BLaER1 (cell line): ENCODE data around the gene ADRA1B.

Experiments used
- H3K27ac ChIP-seq: shearing (Covaris generic); formaldehyde crosslinking; 2 replicates; pipeline ENCODE4 v1.8.1; 2022
- H3K27me3 ChIP-seq: shearing (Covaris generic); formaldehyde crosslinking; 2 replicates; pipeline ENCODE4 v1.8.1; 2022
- H3K36me3 ChIP-seq: shearing (Covaris generic); formaldehyde crosslinking; 2 replicates; pipeline ENCODE4 v1.8.1; 2022
- H3K4me1 ChIP-seq: shearing (Covaris generic); formaldehyde crosslinking; 2 replicates; pipeline ENCODE4 v1.8.1; 2022
- H3K4me2 ChIP-seq: shearing (Covaris generic); formaldehyde crosslinking; 2 replicates; pipeline ENCODE4 v1.8.1; 2022
- H3K4me3 ChIP-seq: shearing (Covaris generic); formaldehyde crosslinking; 2 replicates; pipeline ENCODE4 v1.8.1; 2022
- H3K9ac ChIP-seq: shearing (Covaris generic); formaldehyde crosslinking; 2 replicates; pipeline ENCODE4 v1.8.1; 2022
- H3K9me3 ChIP-seq: shearing (Covaris generic); formaldehyde crosslinking; 2 replicates; pipeline ENCODE4 v1.8.1; 2022
- H4K20me1 ChIP-seq: shearing (Covaris generic); formaldehyde crosslinking; 2 replicates; pipeline ENCODE4 v1.8.1; 2022
- Cebpa-rat ChIP-seq: shearing (Covaris generic); IDR thresholded peaks from 2 replicates; pipeline ENCODE4 v1.8.1; 2022

The ADRA1B gene

DNA sequence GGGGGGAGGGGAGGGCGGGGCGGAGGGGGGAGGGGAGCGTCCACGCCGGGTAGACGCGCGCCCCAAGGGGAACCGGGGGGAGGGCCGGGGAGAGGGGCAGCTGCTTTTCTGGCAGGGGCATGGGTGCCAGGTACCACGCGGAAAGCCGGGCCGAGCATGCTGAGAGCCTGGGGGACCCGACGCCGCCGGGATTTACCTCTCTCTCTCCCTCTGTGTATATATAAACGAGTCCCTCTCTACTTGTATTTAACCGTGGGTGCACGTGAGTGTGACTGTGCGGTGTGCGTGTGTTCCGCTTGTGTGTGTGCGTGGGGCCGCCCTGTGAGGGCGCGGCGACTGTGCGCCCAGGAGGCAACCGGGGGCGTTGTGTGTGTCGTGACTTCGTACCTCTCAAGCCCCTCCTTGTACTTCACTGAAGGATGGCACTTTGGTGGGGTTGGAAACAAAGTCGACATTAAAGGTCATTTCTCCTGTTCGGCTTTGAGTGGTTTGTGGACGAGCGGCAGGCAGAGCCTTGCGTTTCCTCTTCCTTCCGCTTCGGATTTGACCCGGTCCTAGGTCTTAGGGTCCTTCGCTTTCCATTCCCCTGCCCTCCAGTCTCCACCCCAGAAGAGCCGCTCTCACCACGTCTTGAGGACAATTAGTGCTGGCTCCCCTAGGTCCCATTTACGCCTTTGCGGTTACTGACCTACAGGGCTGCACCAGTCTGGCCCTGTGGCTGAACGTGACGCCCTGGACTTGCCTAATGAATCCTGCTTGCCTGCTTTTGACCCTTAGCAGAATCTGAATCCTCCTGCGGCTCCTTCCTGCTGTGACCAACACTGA is 56.5 kb downstream of the ADRA1B start:
- Histone ChIP-seq H3K4me1 (no peaks in the 10 kb centered on the region), H3K9ac (no peak overlapping the region), H3K27ac (no peak overlapping the region), H3K4me3 (no peak overlapping the region; the same call in 1 of the 2 replicates), H3K27me3 (peaks cover 51% of the 10 kb centered on the region), H3K4me2 (no peak overlapping the region; the same call in 1 of the 2 replicates), H4K20me1 (no peaks in the 10 kb centered on the region; the same call in 1 of the 2 replicates), H3K36me3 (no peaks in the 10 kb centered on the region), H3K9me3 (peaks cover 15% of the 10 kb centered on the region)
- no peak for TF ChIP-seq Cebpa-rat

DNA sequence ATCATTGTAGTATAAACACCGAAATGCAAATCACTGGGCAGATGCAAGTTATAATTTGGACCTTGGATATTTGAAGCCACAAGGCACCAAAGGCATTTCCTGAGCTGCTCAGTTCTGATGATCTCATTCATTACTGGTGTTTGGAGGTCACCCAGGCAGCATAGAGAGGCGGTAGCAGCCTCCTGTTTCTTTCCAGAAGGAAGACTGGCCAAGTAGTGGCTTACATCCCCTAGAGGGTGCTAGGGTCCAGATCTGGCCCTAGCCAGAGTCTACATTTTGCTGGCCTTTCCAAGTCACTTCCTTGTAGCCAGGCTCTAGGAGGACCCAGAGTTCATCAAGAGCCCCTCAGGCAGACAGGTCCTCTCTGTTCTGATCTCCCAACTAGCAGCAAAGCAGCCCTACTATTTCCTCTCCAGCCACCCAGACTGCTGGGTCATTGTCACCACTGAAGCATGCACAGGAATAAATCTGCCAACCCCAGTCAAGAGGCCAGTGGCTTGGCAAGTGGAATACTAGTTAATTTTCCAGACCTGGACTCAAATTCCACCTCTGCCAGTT is 59.3 kb downstream of the ADRA1B start:
- H3K36me3 ChIP-seq, result no peaks in the 10 kb centered on the region
- peaks cover 45% of the 10 kb centered on the region for H3K27me3 ChIP-seq
- no peak overlapping the region for H3K4me3 ChIP-seq
- H3K4me2 ChIP-seq, result no peak overlapping the region
- no peaks in the 10 kb centered on the region for H3K4me1 ChIP-seq
- no peak overlapping the region for H3K9ac ChIP-seq
- H4K20me1 ChIP-seq, result no peaks in the 10 kb centered on the region; the same call in 1 of the 2 replicates
- H3K9me3 ChIP-seq, result peaks cover 15% of the 10 kb centered on the region
- no peak for TF ChIP-seq Cebpa-rat
- no peak overlapping the region for H3K27ac ChIP-seq

DNA sequence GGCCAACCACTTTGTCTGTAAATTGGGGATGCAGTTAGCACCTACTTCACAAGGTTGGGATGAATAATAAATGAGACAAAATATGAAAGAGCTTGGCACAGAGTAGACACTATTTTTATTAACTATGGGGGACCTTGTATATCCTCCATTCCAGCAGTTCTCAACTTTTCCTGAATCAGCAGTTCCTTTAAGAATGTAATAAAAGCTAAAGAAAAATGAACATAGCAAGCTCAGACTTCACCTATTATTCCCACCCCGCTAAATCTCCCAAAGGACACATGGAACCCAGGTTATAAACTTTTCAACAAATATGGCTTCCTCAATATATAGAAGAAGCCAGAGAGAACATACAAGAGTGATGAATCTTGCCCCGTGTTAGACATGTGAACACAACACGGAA is 60.6 kb downstream of the ADRA1B start:
- H3K4me3 ChIP-seq, result no peak overlapping the region
- H3K9ac ChIP-seq, result no peak overlapping the region
- H3K27me3 ChIP-seq, result peaks cover 31% of the 10 kb centered on the region
- no peak for TF ChIP-seq Cebpa-rat
- peaks cover 14% of the 10 kb centered on the region for H3K9me3 ChIP-seq
- no peak overlapping the region for H3K27ac ChIP-seq
- H3K4me2 ChIP-seq, result no peak overlapping the region
- H3K36me3 ChIP-seq, result no peaks in the 10 kb centered on the region
- no peaks in the 10 kb centered on the region for H4K20me1 ChIP-seq
- H3K4me1 ChIP-seq, result no peaks in the 10 kb centered on the region

DNA sequence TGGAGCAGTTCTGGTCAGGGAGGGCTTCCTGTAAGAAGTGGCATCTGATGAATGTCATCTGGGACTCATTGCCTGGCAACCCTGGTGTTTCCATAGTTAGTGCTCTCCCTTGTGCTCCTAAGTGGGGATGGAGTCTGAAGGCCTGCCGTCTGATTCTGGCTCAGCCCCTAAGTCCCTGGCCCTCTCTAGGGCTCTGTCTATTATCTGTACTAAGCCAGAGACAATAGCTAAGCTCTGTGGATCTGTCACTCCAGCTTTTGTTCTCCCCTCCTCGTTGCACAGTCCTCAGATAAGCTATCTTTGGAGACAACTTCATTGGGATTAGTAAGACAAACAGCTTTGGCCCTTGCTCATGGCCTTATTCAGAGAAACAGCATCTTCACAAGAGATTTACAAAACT is 62.1 kb downstream of the ADRA1B start:
- TF ChIP-seq Cebpa-rat, result no peak
- peaks cover 7% of the 10 kb centered on the region for H3K9me3 ChIP-seq
- H3K4me2 ChIP-seq, result no peak overlapping the region
- H3K27me3 ChIP-seq, result peaks cover 17% of the 10 kb centered on the region
- no peak overlapping the region for H3K9ac ChIP-seq
- H3K27ac ChIP-seq, result no peak overlapping the region
- H4K20me1 ChIP-seq, result no peaks in the 10 kb centered on the region
- H3K4me3 ChIP-seq, result no peak overlapping the region
- H3K4me1 ChIP-seq, result no peaks in the 10 kb centered on the region
- H3K36me3 ChIP-seq, result no peaks in the 10 kb centered on the region

DNA sequence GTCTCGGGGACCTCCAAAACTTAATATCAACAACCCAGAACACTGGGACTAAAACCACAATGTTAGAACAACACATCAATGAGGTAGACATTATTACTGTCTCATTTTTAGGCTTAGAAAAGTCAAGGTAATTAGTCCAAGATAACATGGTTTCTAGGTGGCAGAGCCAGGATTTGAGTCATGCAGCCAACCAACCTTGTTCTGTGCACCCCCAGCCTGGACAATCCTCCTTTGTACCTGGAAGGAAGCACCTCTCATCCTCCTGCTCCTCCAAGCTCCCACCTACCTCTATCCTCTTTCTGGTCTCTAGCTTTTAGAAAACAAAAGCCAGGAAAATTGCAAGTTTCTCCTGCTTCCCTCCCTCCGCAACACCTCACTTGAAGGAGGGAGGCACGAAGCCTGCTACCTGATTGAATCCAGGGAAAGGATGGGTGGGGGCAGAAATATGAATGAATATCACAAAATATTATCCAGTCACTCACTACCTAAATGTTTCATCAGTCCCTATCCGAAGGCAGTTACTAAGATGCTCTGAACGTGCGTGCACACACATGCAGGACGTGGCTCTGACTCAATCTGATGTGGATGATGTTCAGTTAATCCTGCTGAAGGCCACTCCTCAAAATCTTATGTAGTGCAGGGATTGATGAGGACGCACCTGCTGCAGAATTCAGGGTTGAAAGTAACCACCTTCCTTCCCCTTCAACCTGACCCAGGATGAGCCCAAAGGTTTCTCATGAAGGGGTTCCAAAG is 66.3 kb downstream of the ADRA1B start:
- H3K4me1 ChIP-seq, result peaks cover 9% of the 10 kb centered on the region
- H3K9ac ChIP-seq, result no peak overlapping the region
- no peaks in the 10 kb centered on the region for H3K36me3 ChIP-seq
- H3K9me3 ChIP-seq, result no peaks in the 10 kb centered on the region
- H3K27me3 ChIP-seq, result peaks cover 20% of the 10 kb centered on the region
- no peak overlapping the region for H3K4me2 ChIP-seq
- H4K20me1 ChIP-seq, result no peaks in the 10 kb centered on the region
- H3K4me3 ChIP-seq, result no peak overlapping the region
- no peak overlapping the region for H3K27ac ChIP-seq
- no peak for TF ChIP-seq Cebpa-rat

DNA sequence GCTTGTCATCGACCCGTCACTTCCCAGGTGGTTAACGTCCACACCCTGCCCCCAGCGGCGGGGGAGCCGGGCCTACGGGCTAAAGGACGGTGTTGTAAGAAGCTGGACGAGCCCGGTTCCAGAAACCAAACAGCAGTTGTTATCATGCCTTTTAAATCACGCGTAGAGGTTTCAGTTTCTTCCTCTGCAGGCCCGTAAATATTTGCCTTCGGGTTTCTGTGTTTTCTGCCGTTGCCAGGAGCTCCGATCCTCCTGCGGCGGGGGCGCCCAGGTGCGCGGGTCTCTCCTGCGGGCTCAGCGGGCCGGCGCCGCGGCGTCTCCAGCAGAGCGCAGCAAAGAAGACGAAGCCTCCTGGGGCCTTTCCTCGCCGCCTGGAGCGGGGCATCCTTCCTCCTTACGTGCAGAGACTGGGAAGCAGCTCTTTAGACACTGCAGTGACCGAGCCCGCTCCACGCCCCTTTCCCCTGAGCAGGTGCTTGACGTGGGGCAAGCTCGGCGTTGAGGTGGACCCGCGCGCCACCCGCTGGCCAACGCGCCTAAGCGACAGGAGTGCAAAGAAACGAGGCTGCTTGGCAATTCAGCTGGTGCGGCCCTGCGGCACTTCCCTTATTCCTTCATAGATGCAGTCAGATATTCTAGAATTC is 70.9 kb downstream of the ADRA1B start:
- no peak overlapping the region for H3K9ac ChIP-seq
- H3K4me1 ChIP-seq, result peaks cover 18% of the 10 kb centered on the region

DNA sequence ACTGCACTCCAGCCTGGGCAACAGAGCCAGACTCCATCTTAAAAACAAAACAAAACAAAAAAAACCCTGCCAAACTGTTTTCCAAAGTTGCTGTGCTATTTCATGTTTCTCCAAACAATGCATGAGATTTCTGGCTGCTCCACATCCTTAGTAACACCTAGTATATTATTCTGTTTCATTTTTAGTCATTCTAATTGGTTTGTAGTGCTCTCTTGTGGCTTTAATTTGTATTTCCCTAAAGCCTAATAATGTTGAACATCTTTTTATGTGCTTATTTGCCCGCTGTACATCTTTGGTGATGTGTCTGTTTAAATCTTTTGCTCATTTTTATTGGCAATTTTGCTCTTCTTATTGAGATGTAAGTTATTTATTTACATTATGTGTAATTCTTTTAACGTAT is 74.2 kb downstream of the ADRA1B start:
- Histone ChIP-seq H3K9me3 (peaks cover 15% of the 10 kb centered on the region), H3K27me3 (peaks cover 29% of the 10 kb centered on the region), H3K4me1 (peaks cover 18% of the 10 kb centered on the region), H3K4me2 (no peak overlapping the region), H4K20me1 (no peaks in the 10 kb centered on the region), H3K9ac (no peak overlapping the region), H3K36me3 (no peaks in the 10 kb centered on the region), H3K4me3 (no peak overlapping the region), H3K27ac (no peak overlapping the region)
- no peak for TF ChIP-seq Cebpa-rat

More for the DNA sequence above, 70.9 kb downstream of the ADRA1B start:
- no peaks in the 10 kb centered on the region for H4K20me1 ChIP-seq
- H3K27me3 ChIP-seq, result peaks cover 29% of the 10 kb centered on the region
- H3K27ac ChIP-seq, result no peak overlapping the region
- TF ChIP-seq Cebpa-rat, result no peak
- H3K4me2 ChIP-seq, result peak overlapping the region; percentile 86
- no peaks in the 10 kb centered on the region for H3K36me3 ChIP-seq
- H3K4me3 ChIP-seq, result peak overlapping the region; percentile 56
- H3K9me3 ChIP-seq, result no peaks in the 10 kb centered on the region

DNA sequence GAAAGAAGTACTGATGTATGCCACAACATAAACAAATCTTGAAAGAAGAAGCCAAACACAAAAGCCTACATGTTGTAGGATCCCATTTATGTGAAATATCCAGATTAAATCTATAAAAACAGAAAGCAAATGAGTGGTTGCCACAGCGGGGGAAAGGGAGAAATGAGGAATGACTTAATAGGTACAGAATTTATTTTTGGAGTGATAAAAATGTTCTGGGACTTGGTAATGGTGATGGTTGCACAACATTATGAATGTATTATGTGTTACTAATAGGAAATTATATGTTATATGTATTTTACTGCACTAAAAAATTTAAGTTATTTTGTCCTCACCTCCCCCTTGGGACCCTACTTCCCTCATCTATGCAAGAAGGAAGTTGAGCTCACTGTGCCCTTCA is 76.3 kb downstream of the ADRA1B start:
- Histone ChIP-seq H3K4me3 (no peak overlapping the region), H3K4me1 (peaks cover 9% of the 10 kb centered on the region), H3K4me2 (no peak overlapping the region), H3K9me3 (peaks cover 15% of the 10 kb centered on the region), H3K36me3 (no peaks in the 10 kb centered on the region), H3K27me3 (peaks cover 10% of the 10 kb centered on the region; the same call in 1 of the 2 replicates), H3K27ac (no peak overlapping the region), H3K9ac (no peak overlapping the region), H4K20me1 (no peaks in the 10 kb centered on the region)
- TF ChIP-seq Cebpa-rat, result no peak

DNA sequence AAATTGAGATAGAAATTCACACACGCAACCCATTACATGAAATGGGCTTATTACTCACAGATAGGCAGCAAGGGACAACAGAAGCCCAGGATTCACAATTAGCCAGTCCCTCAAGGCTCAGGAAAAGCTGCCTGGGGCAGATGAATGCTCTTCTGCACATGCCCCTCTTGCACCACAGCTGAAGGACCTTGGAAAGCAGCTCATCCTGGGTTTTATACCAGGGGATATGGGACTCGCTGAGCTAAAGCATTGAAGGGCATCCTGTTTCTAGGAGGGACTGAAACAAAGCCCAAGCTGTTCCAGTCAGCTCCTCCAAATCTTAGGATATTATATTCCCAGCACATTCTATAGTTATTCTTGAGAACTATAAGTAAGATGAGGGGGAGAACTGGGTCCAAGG is 76.9 kb downstream of the ADRA1B start:
- H3K9ac ChIP-seq, result no peak overlapping the region
- no peak for TF ChIP-seq Cebpa-rat
- peaks cover 2% of the 10 kb centered on the region for H3K4me1 ChIP-seq

More for the DNA sequence above, 76.9 kb downstream of the ADRA1B start:
- peaks cover 3% of the 10 kb centered on the region; the same call in 1 of the 2 replicates for H3K27me3 ChIP-seq
- H3K27ac ChIP-seq, result no peak overlapping the region
- no peak overlapping the region for H3K4me2 ChIP-seq
- no peaks in the 10 kb centered on the region for H4K20me1 ChIP-seq
- peaks cover 15% of the 10 kb centered on the region for H3K9me3 ChIP-seq
- no peak overlapping the region for H3K4me3 ChIP-seq
- no peaks in the 10 kb centered on the region for H3K36me3 ChIP-seq
